IMR-90 (cell line): ENCODE results near the gene OR2V2. TPM values are rescaled to one million over a fixed set of nuclear protein-coding genes. Genes with fewer than 3 reads are reported as not detected.
A peak's percentile ranks its signal among the peaks of the same experiment; 100 is the strongest.

Experiments
- ATAC-seq: fragments of 200-7000 bp; cut with Tn5 transposase; 2 replicates; pipeline ENCODE4 v1.9.1; 2020; ENCODE audit warnings: low read depth, mild to moderate bottlenecking, moderate library complexity
- BruUV-seq: library from RNA; stranded (reverse); fragments of 400-500 nt; replicated peaks from 2 replicates; lab custom pipeline; 2021; lab: Mats Ljungman, UMichigan
- CTCF ChIA-PET: fragments of 300-600 bp; formaldehyde crosslinking; extraction: SDS; loops from one replicate; lab custom pipeline; 2021; ENCODE audit warnings: antibody characterized with exemption; lab: Yijun Ruan, JAX
- POLR2A ChIA-PET: fragments of 300-600 bp; sonication (Branson Sonifier 250); formaldehyde crosslinking; loops from one replicate; lab custom pipeline; 2022; ENCODE audit warnings: antibody characterized with exemption; ENCODE audit not compliant: unreplicated experiment; lab: Charles Lee
- DNase-seq: peaks from one replicate; pipeline ENCODE4 v3.0.0; 2013
- H2AFZ ChIP-seq: replicated peaks from 2 replicates; pipeline ENCODE3; 2013; ENCODE audit warnings: low read length, mild to moderate bottlenecking; ENCODE audit not compliant: poor library complexity
- H2AK5ac ChIP-seq: 2 replicates; pipeline ENCODE4 v1.6.1; 2013; ENCODE audit warnings: low read depth, low read length, inconsistent platforms
- H2AK9ac ChIP-seq: replicated peaks from 2 replicates; pipeline ENCODE3; 2013; ENCODE audit warnings: mild to moderate bottlenecking, low read depth, low read length, moderate library complexity; ENCODE audit not compliant: poor library complexity
- H2BK120ac ChIP-seq: 2 replicates; pipeline ENCODE4 v1.6.1; 2013; ENCODE audit warnings: low read depth, low read length, inconsistent platforms
- H2BK15ac ChIP-seq: 3 replicates; pipeline ENCODE4 v1.6.1; 2013; ENCODE audit warnings: low read depth, low read length, inconsistent platforms
- H2BK20ac ChIP-seq: 2 replicates; pipeline ENCODE4 v1.6.1; 2013; ENCODE audit warnings: low read depth, mild to moderate bottlenecking, inconsistent platforms, low read length, moderate library complexity
- H2BK5ac ChIP-seq: 2 replicates; pipeline ENCODE4 v1.6.1; 2013; ENCODE audit warnings: mild to moderate bottlenecking, low read depth, low read length, inconsistent platforms; ENCODE audit not compliant: poor library complexity, severe bottlenecking
- H3K14ac ChIP-seq: replicated peaks from 2 replicates; pipeline ENCODE4 v1.6.1; 2013; ENCODE audit warnings: low read depth, low read length, inconsistent platforms
- H3K18ac ChIP-seq: 2 replicates; pipeline ENCODE4 v1.6.1; 2013; ENCODE audit warnings: low read depth, low read length, control low read depth
- H3K23ac ChIP-seq: 2 replicates; pipeline ENCODE4 v1.6.1; 2013; ENCODE audit warnings: low read depth, low read length, inconsistent platforms
- H3K27ac ChIP-seq: 2 replicates; pipeline ENCODE4 v1.5.1; 2013; ENCODE audit warnings: mild to moderate bottlenecking, control low read depth, low read length; ENCODE audit not compliant: insufficient read depth
- H3K27me3 ChIP-seq: 2 replicates; pipeline ENCODE4 v1.6.1; 2013; ENCODE audit warnings: low read length; ENCODE audit not compliant: control insufficient read depth, insufficient read depth
- H3K36me3 ChIP-seq: 2 replicates; pipeline ENCODE4 v1.6.1; 2013; ENCODE audit warnings: low read length, mixed read lengths; ENCODE audit not compliant: control insufficient read depth, insufficient read depth
- H3K4ac ChIP-seq: 2 replicates; pipeline ENCODE4 v1.6.1; 2013; ENCODE audit warnings: low read depth, low read length, inconsistent platforms
- H3K4me1 ChIP-seq: 2 replicates; pipeline ENCODE4 v1.6.1; 2013; ENCODE audit warnings: low read length, mixed read lengths; ENCODE audit not compliant: control insufficient read depth, insufficient read depth
- H3K4me2 ChIP-seq: 2 replicates; pipeline ENCODE4 v1.6.1; 2013; ENCODE audit warnings: low read depth, mild to moderate bottlenecking, control low read depth, low read length, moderate library complexity
- H3K4me3 ChIP-seq: 2 replicates; pipeline ENCODE4 v1.5.1; 2013; ENCODE audit warnings: low read depth, mild to moderate bottlenecking, control low read depth, low read length, moderate library complexity; ENCODE audit not compliant: insufficient read depth
- H3K56ac ChIP-seq: 2 replicates; pipeline ENCODE4 v1.6.1; 2013; ENCODE audit warnings: low read length, inconsistent platforms; ENCODE audit not compliant: insufficient read depth; ENCODE audit errors: extremely low read depth
- H3K79me1 ChIP-seq, 2 experiments: 2 replicates each; pipeline ENCODE4 v1.6.1; 2013; ENCODE audit warnings: low read length in 2 of 2, inconsistent platforms in 1 of 2, low read depth in 1 of 2
- H3K9ac ChIP-seq: 2 replicates; pipeline ENCODE4 v1.6.1; 2013; ENCODE audit warnings: low read depth, low read length, control low read depth
- H3K9me1 ChIP-seq: 2 replicates; pipeline ENCODE4 v1.6.1; 2013; ENCODE audit warnings: low read length, inconsistent platforms; ENCODE audit not compliant: insufficient read depth
- H3K9me3 ChIP-seq: 2 replicates; pipeline ENCODE4 v1.6.1; 2013; ENCODE audit warnings: low read length; ENCODE audit not compliant: control insufficient read depth, insufficient read depth
- H4K20me1 ChIP-seq: 2 replicates; pipeline ENCODE4 v1.6.1; 2013; ENCODE audit warnings: low read length, inconsistent platforms; ENCODE audit not compliant: insufficient read depth
- H4K5ac ChIP-seq: 2 replicates; pipeline ENCODE4 v1.6.1; 2013; ENCODE audit warnings: mild to moderate bottlenecking, low read depth, low read length, control low read depth
- H4K8ac ChIP-seq, 2 experiments: 2 replicates each; pipeline ENCODE4 v1.6.1; 2013; ENCODE audit warnings: low read depth in 2 of 2, low read length in 2 of 2, control low read depth in 1 of 2, inconsistent platforms in 1 of 2
- H4K91ac ChIP-seq: 2 replicates; pipeline ENCODE4 v1.6.1; 2013; ENCODE audit warnings: low read depth, low read length, inconsistent platforms; ENCODE audit not compliant: insufficient read depth
- BHLHE40 ChIP-seq: fragments of 150-350 bp; IDR thresholded peaks from 2 replicates; pipeline ENCODE4 v1.6.1; 2016; ENCODE audit warnings: mild to moderate bottlenecking, low read depth, low read length
- CEBPB ChIP-seq: IDR thresholded peaks from 2 replicates; pipeline ENCODE4 v1.6.1; 2012; ENCODE audit warnings: low read depth, low read length, improper control_type of control experiment
- CHD1 ChIP-seq: IDR thresholded peaks from 2 replicates; pipeline ENCODE4 v1.6.1; 2012; ENCODE audit warnings: low read depth, low read length, improper control_type of control experiment
- MAZ ChIP-seq: IDR thresholded peaks from 2 replicates; pipeline ENCODE4 v1.6.1; 2012; ENCODE audit warnings: low read depth, mild to moderate bottlenecking, low read length, improper control_type of control experiment, moderate library complexity, borderline replicate concordance
- SMC3 ChIP-seq: fragments of 150-350 bp; IDR thresholded peaks from 2 replicates; pipeline ENCODE4 v1.6.1; 2016; ENCODE audit warnings: low read depth, mild to moderate bottlenecking, antibody characterized with exemption, low read length, moderate library complexity
- WGBS, 2 experiments: methylation state at CpG; one replicate each; pipeline versions ENCODE4 v1.1.5 to v1.1.7; 2013; ENCODE audit warnings: missing lambda C conversion rate in 2 of 2; ENCODE audit not compliant: insufficient read length in 1 of 2; ENCODE audit errors: extremely low coverage in 2 of 2; 5-methylcytosine and 5-hydroxymethylcytosine counted together
- dilution Hi-C: fragments of 300-500 bp; cut with HindIII; formaldehyde crosslinking; loops from one replicate; pipeline ENCODE4 v1.14.3; 2018; ENCODE audit warnings: low sequenced_read_pairs; ENCODE audit not compliant: unreplicated experiment
- in situ Hi-C: fragments of 300-500 bp; cut with MboI; formaldehyde crosslinking; loops from 3 replicates; pipeline ENCODE4 v1.14.3; 2019; ENCODE audit warnings: low sequenced_read_pairs, inconsistent platforms, mixed read lengths
- intact Hi-C: fragments of 100-400 bp; cut with micrococcal nuclease; formaldehyde crosslinking; loops from 2 replicates; pipeline ENCODE4 v1.10.0; 2022
- polyA plus RNA-seq, 3 experiments: library from polyadenylated mRNA; depleted of rRNA; stranded (reverse); fragments of >200 nt; gene quantifications; 2 replicates each; pipeline ENCODE4 v1.2.3, GENCODE V29; 2012; ENCODE audit warnings: low replicate concordance in 1 of 3
- total RNA-seq: library from RNA; depleted of rRNA; stranded (reverse); fragments of >200 nt; gene quantifications from 2 replicates; pipeline ENCODE4 v1.2.3, GENCODE V29; 2012
- TF ChIP-seq, protein P1 (sequence below): fragments of 150-350 bp; IDR thresholded peaks from 2 replicates; pipeline ENCODE4 v1.6.1; 2016; ENCODE audit warnings: low read depth, mild to moderate bottlenecking, low read length, moderate library complexity, borderline replicate concordance
- TF ChIP-seq, protein P2 (sequence below): conservative IDR thresholded peaks from 2 replicates; pipeline ENCODE4 v1.5.1; 2012; ENCODE audit warnings: mild to moderate bottlenecking, low read depth, low read length, improper control_type of control experiment

Gene OR2V2
- total and polyA plus RNA-seq, 2 of the 4 experiments (the other 2 are of a cell fraction), result not detected

- 0% methylated on average over 36 of the region's 66 CpGs; no CpG with 5 or more reads in 1 of the 2 experiments for WGBS, 2 experiments
- Histone ChIP-seq H3K4me3 (peak overlapping the region; percentile 65), H2BK120ac (peak overlapping the region; percentile 55; the same call in 1 of the 2 replicates), H2BK20ac (no peak overlapping the region), H2BK15ac (no peak overlapping the region), H3K79me1 (peaks cover 10 to 11% of the 10 kb centered on the region in 2 experiments; a peak in 3 of 4 replicates), H3K4ac (peak overlapping the region; percentile 79), H2AFZ (peak overlapping the region; percentile 99), H4K91ac (peak overlapping the region; percentile 75; the same call in 1 of the 2 replicates), H3K9me3 (no peaks in the 10 kb centered on the region), H2BK5ac (peak overlapping the region; percentile 36), H3K9me1 (peaks cover 5% of the 10 kb centered on the region), H3K27me3 (no peaks in the 10 kb centered on the region), H4K5ac (peak overlapping the region; percentile 50), H3K9ac (peak overlapping the region; percentile 63), H3K4me2 (peak overlapping the region; percentile 87), H3K14ac (peak overlapping the region; percentile 29; the same call in 1 of the 2 replicates), H2AK5ac (no peak overlapping the region), H3K18ac (0 out of 2 replicates have a peak overlapping the region, but pooled peaks have one; percentile 12), H3K56ac (peak overlapping the region; percentile 7; the same call in 1 of the 2 replicates), H4K8ac (peak overlapping the region; percentile 58 to 77; a peak in 3 of 4 replicates), H3K36me3 (no peaks in the 10 kb centered on the region), H3K23ac (peak overlapping the region; percentile 86; the same call in 1 of the 2 replicates), H3K27ac (peak overlapping the region; percentile 62), H4K20me1 (peaks cover 12% of the 10 kb centered on the region), H2AK9ac (peak overlapping the region; percentile 75), H3K4me1 (peaks cover 4% of the 10 kb centered on the region)
- intact Hi-C loops (loop anchor here (1.0 kb wide), 3 partner anchors 27 to 55 kb away; partner anchors contain the start of gene TRIM41), in situ Hi-C loops (no loop called here), dilution Hi-C loops (no loop called here)
- TF ChIP-seq SMC3, result no peak
- no peak for TF ChIP-seq CEBPB
- TF ChIP-seq, protein P1, sequence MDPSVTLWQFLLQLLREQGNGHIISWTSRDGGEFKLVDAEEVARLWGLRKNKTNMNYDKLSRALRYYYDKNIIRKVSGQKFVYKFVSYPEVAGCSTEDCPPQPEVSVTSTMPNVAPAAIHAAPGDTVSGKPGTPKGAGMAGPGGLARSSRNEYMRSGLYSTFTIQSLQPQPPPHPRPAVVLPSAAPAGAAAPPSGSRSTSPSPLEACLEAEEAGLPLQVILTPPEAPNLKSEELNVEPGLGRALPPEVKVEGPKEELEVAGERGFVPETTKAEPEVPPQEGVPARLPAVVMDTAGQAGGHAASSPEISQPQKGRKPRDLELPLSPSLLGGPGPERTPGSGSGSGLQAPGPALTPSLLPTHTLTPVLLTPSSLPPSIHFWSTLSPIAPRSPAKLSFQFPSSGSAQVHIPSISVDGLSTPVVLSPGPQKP, result no peak
- TF ChIP-seq, protein P2, sequence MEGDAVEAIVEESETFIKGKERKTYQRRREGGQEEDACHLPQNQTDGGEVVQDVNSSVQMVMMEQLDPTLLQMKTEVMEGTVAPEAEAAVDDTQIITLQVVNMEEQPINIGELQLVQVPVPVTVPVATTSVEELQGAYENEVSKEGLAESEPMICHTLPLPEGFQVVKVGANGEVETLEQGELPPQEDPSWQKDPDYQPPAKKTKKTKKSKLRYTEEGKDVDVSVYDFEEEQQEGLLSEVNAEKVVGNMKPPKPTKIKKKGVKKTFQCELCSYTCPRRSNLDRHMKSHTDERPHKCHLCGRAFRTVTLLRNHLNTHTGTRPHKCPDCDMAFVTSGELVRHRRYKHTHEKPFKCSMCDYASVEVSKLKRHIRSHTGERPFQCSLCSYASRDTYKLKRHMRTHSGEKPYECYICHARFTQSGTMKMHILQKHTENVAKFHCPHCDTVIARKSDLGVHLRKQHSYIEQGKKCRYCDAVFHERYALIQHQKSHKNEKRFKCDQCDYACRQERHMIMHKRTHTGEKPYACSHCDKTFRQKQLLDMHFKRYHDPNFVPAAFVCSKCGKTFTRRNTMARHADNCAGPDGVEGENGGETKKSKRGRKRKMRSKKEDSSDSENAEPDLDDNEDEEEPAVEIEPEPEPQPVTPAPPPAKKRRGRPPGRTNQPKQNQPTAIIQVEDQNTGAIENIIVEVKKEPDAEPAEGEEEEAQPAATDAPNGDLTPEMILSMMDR, result 0 out of 2 replicates have a peak, but pooled peaks have one; percentile 14
- TF ChIP-seq CHD1, result no peak
- no peak for TF ChIP-seq BHLHE40
- TF ChIP-seq MAZ, result no peak
- DNase-seq, result no peak
- ATAC-seq, result peak; percentile 9
- no TSS peak for BruUV-seq
- ChIA-PET POLR2A (no interaction called here), CTCF (interaction anchor here (0.6 to 2.5 kb wide), 3 partner anchors 14 to 44 kb away, joined by 3 to 10 read pairs (median 3); partner anchors contain the start of gene TRIM7)
Measured at GRCh38 chr5:181190711-181191525, 43.5 kb downstream of the OR2V2 start.
